Stimulated activated effector memory CD8-positive, alpha-beta T cell treated with anti-CD3 and anti-CD28 coated beads, Interleukin-12 subunit alpha, Interleukin-12 subunit beta, amount 100 ng/mL, for 72 hours (primary cell): ENCODE measurements around the gene NSMCE3.
"Not testable (repeated sequence)": the region's sequence is repeated elsewhere in the genome, so short reads cannot be mapped to it uniquely, and the experiment has no call there.

ENCODE experiments used
- ATAC-seq: fragments of 150-1000 bp; cut with Tn5 transposase; 2 replicates; pipeline ENCODE4 v1.10.0; 2021
- DNase-seq, 2 donors: peaks; one replicate each; pipeline ENCODE4 v3.0.0; 2021 to 2022; ENCODE audit warnings: low spot score in 2 of 2
- H3K27ac Mint-ChIP-seq: one replicate; pipeline ENCODE4 v1.8.0; 2022; ENCODE audit warnings: mild to moderate bottlenecking, mixed read lengths
- H3K36me3 Mint-ChIP-seq: one replicate; pipeline ENCODE4 v1.8.0; 2022; ENCODE audit warnings: mild to moderate bottlenecking, mixed read lengths
- H3K4me1 Mint-ChIP-seq: one replicate; pipeline ENCODE4 v1.8.0; 2022; ENCODE audit warnings: mixed read lengths
- H3K4me3 Mint-ChIP-seq: one replicate; pipeline ENCODE4 v1.8.0; 2022; ENCODE audit warnings: mild to moderate bottlenecking, mixed read lengths
- H3K9me3 Mint-ChIP-seq: one replicate; pipeline ENCODE4 v1.8.0; 2022; ENCODE audit warnings: mixed read lengths

Gene NSMCE3

DNA sequence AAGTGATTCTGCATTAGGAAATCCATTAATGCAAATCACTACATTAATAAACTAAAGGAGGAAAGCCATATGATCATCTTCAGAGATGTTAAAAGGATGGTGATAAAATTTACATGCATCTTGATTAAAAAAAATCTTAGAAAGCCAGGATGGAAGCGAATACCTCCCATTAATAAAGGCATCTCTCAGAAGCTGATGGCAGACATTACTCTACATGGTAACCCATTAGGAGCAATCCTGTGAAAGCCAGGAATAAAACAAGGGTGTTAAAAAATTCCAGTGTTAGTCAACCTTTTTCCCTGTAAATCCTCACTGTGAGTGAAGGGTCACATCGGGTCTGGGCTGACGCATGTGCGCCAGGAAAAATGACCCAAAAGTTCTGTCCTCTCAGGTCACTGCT, 25.5 kb downstream of the NSMCE3 start:
- H3K27ac Mint-ChIP-seq = no peak overlapping the region
- DNase-seq (no peak), ATAC-seq (no peak)

GRCh38 chr15:29242456-29243242, 27.0 kb downstream of the NSMCE3 start:
- no peak overlapping the region for H3K4me3 Mint-ChIP-seq
- DNase-seq (no peak), ATAC-seq (no peak)
- no peaks in the 10 kb centered on the region for H3K36me3 Mint-ChIP-seq
- no peaks in the 10 kb centered on the region for H3K9me3 Mint-ChIP-seq
- H3K4me1 Mint-ChIP-seq = no peaks in the 10 kb centered on the region
- no peak overlapping the region for H3K27ac Mint-ChIP-seq

More for the DNA sequence above, 25.5 kb downstream of the NSMCE3 start:
- no peaks in the 10 kb centered on the region for H3K4me1 Mint-ChIP-seq
- no peak overlapping the region for H3K4me3 Mint-ChIP-seq
- H3K9me3 Mint-ChIP-seq = no peaks in the 10 kb centered on the region
- no peaks in the 10 kb centered on the region for H3K36me3 Mint-ChIP-seq

DNA sequence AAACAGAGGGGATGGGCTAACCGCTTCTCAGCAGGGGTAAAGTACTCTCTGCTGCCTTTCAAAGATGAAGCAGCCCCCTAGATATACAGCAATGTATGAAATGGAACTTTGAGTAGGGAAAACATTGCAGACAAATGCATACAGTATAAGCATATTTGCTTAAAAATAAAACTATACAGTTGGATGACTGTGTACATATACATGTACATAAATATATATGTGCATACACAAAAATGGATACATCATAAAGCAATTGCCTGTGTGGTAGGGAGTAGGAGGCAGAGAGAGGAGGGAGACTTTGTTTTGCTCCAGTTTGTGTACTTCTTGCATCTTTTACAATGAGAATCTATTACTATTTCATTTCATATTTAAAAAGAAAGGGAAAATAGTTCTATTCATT, 28.4 kb downstream of the NSMCE3 start:
- DNase-seq = no peak
- ATAC-seq = no peak
- Mint-ChIP-seq H3K36me3 (no peaks in the 10 kb centered on the region), H3K27ac (no peak overlapping the region), H3K4me3 (no peak overlapping the region), H3K9me3 (no peaks in the 10 kb centered on the region), H3K4me1 (no peaks in the 10 kb centered on the region)

GRCh38 chr15:29239395-29239794, 30.2 kb downstream of the NSMCE3 start:
- DNase-seq (no peak), ATAC-seq (no peak)
- H3K36me3 Mint-ChIP-seq = no peaks in the 10 kb centered on the region
- no peaks in the 10 kb centered on the region for H3K4me1 Mint-ChIP-seq
- H3K27ac Mint-ChIP-seq = no peak overlapping the region
- H3K9me3 Mint-ChIP-seq = peaks cover 4% of the 10 kb centered on the region
- no peak overlapping the region for H3K4me3 Mint-ChIP-seq

- no peak overlapping the region for H3K4me3 Mint-ChIP-seq
These were observed 36.1 kb downstream of the NSMCE3 start for GRCh38 chr15:29233566-29233965.

GRCh38 chr15:29226436-29227208, 43.0 kb downstream of the NSMCE3 start:
- Mint-ChIP-seq H3K4me1 (no peaks in the 10 kb centered on the region), H3K36me3 (no peaks in the 10 kb centered on the region)

More at GRCh38 chr15:29233566-29233965, 36.1 kb downstream of the NSMCE3 start:
- no peak overlapping the region for H3K27ac Mint-ChIP-seq
- no peaks in the 10 kb centered on the region for H3K4me1 Mint-ChIP-seq
- H3K9me3 Mint-ChIP-seq = peaks cover 4% of the 10 kb centered on the region
- no peak for ATAC-seq
- H3K36me3 Mint-ChIP-seq = no peaks in the 10 kb centered on the region
- DNase-seq = no peak

GRCh38 chr15:29225534-29226234, 43.9 kb downstream of the NSMCE3 start:
- ATAC-seq (no peak), DNase-seq (no peak)
- H3K4me3 Mint-ChIP-seq = no peak overlapping the region
- no peaks in the 10 kb centered on the region for H3K9me3 Mint-ChIP-seq
- H3K27ac Mint-ChIP-seq = no peak overlapping the region
- H3K4me1 Mint-ChIP-seq = no peaks in the 10 kb centered on the region
- H3K36me3 Mint-ChIP-seq = no peaks in the 10 kb centered on the region

More at GRCh38 chr15:29226436-29227208, 43.0 kb downstream of the NSMCE3 start:
- no peak for ATAC-seq
- Mint-ChIP-seq H3K9me3 (no peaks in the 10 kb centered on the region), H3K27ac (no peak overlapping the region), H3K4me3 (no peak overlapping the region)
- DNase-seq = no peak

- DNase-seq, H3K9me3 Mint-ChIP-seq, ATAC-seq, H3K4me1 Mint-ChIP-seq, H3K36me3 Mint-ChIP-seq, H3K4me3 Mint-ChIP-seq, H3K27ac Mint-ChIP-seq: not testable (repeated sequence)
These were observed 44.6 kb downstream of the NSMCE3 start for GRCh38 chr15:29224987-29225363.

GRCh38 chr15:29224235-29224986, 45.2 kb downstream of the NSMCE3 start:
- not testable (repeated sequence) for H3K4me1 Mint-ChIP-seq, H3K9me3 Mint-ChIP-seq, H3K36me3 Mint-ChIP-seq, H3K27ac Mint-ChIP-seq, H3K4me3 Mint-ChIP-seq, ATAC-seq, DNase-seq

DNA sequence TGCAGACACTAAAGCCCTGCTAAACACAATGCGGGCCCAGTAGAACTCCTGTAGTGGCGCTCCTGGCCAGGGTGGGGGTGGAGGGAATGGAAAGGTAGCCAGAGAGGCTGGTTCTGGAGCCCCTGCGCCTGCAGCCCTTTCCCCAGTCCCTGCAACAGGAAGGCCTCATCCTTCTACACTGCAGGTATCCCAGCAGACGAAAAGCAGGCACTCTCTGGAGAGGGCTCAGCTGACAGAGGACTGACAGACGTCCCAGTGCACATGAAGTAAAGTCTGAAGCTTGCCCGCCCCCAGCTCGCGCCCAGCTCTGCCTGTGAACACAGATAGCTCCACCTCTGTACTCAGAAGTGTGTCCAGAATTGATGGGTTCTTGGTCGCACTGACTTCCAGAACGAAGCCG, 46.0 kb downstream of the NSMCE3 start:
- DNase-seq (no peak), ATAC-seq (peak; percentile 31)
- Mint-ChIP-seq H3K4me1 (no peaks in the 10 kb centered on the region), H3K9me3 (no peaks in the 10 kb centered on the region), H3K4me3 (no peak overlapping the region), H3K36me3 (no peaks in the 10 kb centered on the region), H3K27ac (no peak overlapping the region)

- Mint-ChIP-seq H3K4me1 (no peaks in the 10 kb centered on the region), H3K4me3 (no peak overlapping the region), H3K9me3 (no peaks in the 10 kb centered on the region), H3K36me3 (no peaks in the 10 kb centered on the region), H3K27ac (no peak overlapping the region)
- no peak for DNase-seq
- ATAC-seq = no peak
These were observed 47.3 kb downstream of the NSMCE3 start for GRCh38 chr15:29222129-29222853.

DNA sequence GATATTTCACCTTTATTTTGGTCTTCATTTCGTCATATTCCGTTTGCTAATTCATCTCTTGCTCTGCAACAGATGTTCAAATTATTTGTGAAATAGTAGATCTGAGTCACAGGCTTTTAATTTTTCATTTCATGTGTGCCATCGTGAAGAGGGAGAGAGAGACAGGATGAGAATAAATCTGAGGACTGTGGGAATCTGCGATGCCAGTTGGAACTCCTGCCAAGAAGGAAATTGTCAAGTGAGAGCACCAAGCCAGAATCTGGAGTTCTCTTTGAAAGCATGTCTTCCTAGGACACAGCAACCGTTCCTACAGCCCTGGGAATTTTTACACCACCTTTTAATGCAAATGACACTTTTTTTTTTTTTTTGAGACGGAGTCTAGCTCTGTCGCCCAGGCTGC, 48.8 kb downstream of the NSMCE3 start:
- Mint-ChIP-seq H3K36me3 (no peaks in the 10 kb centered on the region), H3K4me3 (no peak overlapping the region), H3K9me3 (no peaks in the 10 kb centered on the region), H3K4me1 (no peaks in the 10 kb centered on the region), H3K27ac (no peak overlapping the region)
- no peak for DNase-seq
- ATAC-seq = no peak

DNA sequence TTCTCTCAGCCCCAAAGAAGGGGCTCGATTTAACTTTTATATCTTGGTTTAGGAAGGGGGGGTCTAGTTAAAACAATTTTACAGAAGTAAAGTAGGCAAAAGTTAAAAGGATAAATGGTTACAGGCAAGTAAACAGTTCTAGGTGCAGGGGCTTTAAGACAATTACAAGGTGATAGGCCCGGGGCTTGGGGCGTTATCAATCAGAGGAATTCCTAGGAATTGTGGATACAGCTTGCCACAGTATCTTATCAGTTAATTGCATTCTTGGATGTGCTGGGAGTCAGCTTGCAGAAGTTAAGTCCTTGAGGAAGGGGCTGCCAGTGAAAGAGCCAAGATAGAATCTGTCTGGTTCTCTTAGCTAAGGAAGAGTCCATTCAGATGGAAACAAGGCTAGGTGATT, 52.7 kb downstream of the NSMCE3 start:
- Mint-ChIP-seq H3K4me1 (no peaks in the 10 kb centered on the region), H3K36me3 (no peaks in the 10 kb centered on the region), H3K27ac (no peak overlapping the region), H3K9me3 (no peaks in the 10 kb centered on the region), H3K4me3 (no peak overlapping the region)
- ATAC-seq (no peak), DNase-seq (no peak)
